GM12878 (cell line): ENCODE results near the gene RARG. TPM values are rescaled to one million over a fixed set of nuclear protein-coding genes. Genes with fewer than 3 reads are reported as not detected.
A peak's percentile ranks its signal among the peaks of the same experiment; 100 is the strongest.

Source experiments
- BCL11A ChIP-seq: IDR thresholded peaks from 2 replicates; pipeline ENCODE4 v1.6.1; 2011; ENCODE audit warnings: low read depth, low read length
- BHLHE40 ChIP-seq, 2 experiments: fragments of 450-650 bp in 1 of 2; IDR thresholded peaks; 2 replicates each; pipeline ENCODE4 v1.6.1; 2011 to 2017; ENCODE audit warnings: low read depth in 2 of 2, borderline replicate concordance in 1 of 2, improper control_type of control experiment in 1 of 2, low read length in 1 of 2, mild to moderate bottlenecking in 1 of 2
- CHD4 ChIP-seq: fragments of 200-600 bp; sonication (generic); IDR thresholded peaks from 2 replicates; pipeline ENCODE4 v1.6.1; 2016; ENCODE audit warnings: mild to moderate bottlenecking
- CTCF ChIP-seq, 3 experiments: IDR thresholded peaks in 2 of 3; conservative IDR thresholded peaks in 1 of 3; 2 replicates each; pipeline ENCODE4 v1.5.1; 2011; ENCODE audit warnings: low read depth in 3 of 3, low read length in 3 of 3, mild to moderate bottlenecking in 3 of 3, control low read depth in 2 of 3, moderate library complexity in 2 of 3, inconsistent platforms in 1 of 3, mixed read lengths in 1 of 3; ENCODE audit not compliant: control insufficient read depth in 2 of 3, insufficient read depth in 1 of 3; ENCODE audit errors: extremely low read depth in 1 of 3
- EGR1 ChIP-seq, 2 experiments: IDR thresholded peaks; 1 replicate in 1 of 2; 2 replicates in 1 of 2; pipeline ENCODE4 v1.6.1; 2011 to 2012; ENCODE audit warnings: low read depth in 2 of 2, low read length in 2 of 2, borderline replicate concordance in 1 of 2, mild to moderate bottlenecking in 1 of 2, moderate library complexity in 1 of 2
- EP300 ChIP-seq, 2 experiments: fragments of 150-350 bp in 1 of 2; IDR thresholded peaks; 2 replicates each; pipeline ENCODE4 v1.6.1; 2011 to 2012; ENCODE audit warnings: low read depth in 2 of 2, low read length in 2 of 2, borderline replicate concordance in 1 of 2, improper control_type of control experiment in 1 of 2, inconsistent platforms in 1 of 2; ENCODE audit not compliant: control insufficient read depth in 1 of 2
- GABPA ChIP-seq: IDR thresholded peaks from 2 replicates; pipeline ENCODE4 v1.6.1; 2014; ENCODE audit warnings: antibody characterized with exemption, low read depth, mild to moderate bottlenecking, inconsistent platforms
- HCFC1 ChIP-seq: fragments of 150-350 bp; IDR thresholded peaks from 2 replicates; pipeline ENCODE4 v1.6.1; 2014; ENCODE audit warnings: low read length
- IRF4 ChIP-seq: IDR thresholded peaks from 2 replicates; pipeline ENCODE4 v1.6.1; 2011; ENCODE audit warnings: low read depth, low read length
- JUND ChIP-seq: IDR thresholded peaks from 2 replicates; pipeline ENCODE4 v1.6.1; 2012; ENCODE audit warnings: low read depth, mild to moderate bottlenecking, low read length, improper control_type of control experiment, moderate library complexity
- MEF2A ChIP-seq: IDR thresholded peaks from 2 replicates; pipeline ENCODE4 v1.6.1; 2011; ENCODE audit warnings: low read depth, mild to moderate bottlenecking, low read length, moderate library complexity; ENCODE audit not compliant: insufficient read depth
- NFIC ChIP-seq: IDR thresholded peaks from 2 replicates; pipeline ENCODE4 v1.6.1; 2012; ENCODE audit warnings: low read depth, mild to moderate bottlenecking, inconsistent platforms, low read length, moderate library complexity
- NFYB ChIP-seq: IDR thresholded peaks from 2 replicates; pipeline ENCODE4 v1.6.1; 2011; ENCODE audit warnings: low read depth, mild to moderate bottlenecking, low read length, improper control_type of control experiment, moderate library complexity; ENCODE audit not compliant: insufficient read depth
- POLR2AphosphoS5 ChIP-seq: IDR thresholded peaks from 2 replicates; pipeline ENCODE4 v1.6.1; 2011; ENCODE audit warnings: mild to moderate bottlenecking, low read length, inconsistent platforms
- RUNX3 ChIP-seq: IDR thresholded peaks from 2 replicates; pipeline ENCODE4 v1.6.1; 2012; ENCODE audit warnings: low read length, inconsistent platforms
- SIN3A ChIP-seq: IDR thresholded peaks from 2 replicates; pipeline ENCODE4 v1.6.1; 2012; ENCODE audit warnings: low read depth, low read length, improper control_type of control experiment
- USF2 ChIP-seq: IDR thresholded peaks from 2 replicates; pipeline ENCODE4 v1.6.1; 2011; ENCODE audit warnings: low read depth, low read length, improper control_type of control experiment, borderline replicate concordance
- YY1 ChIP-seq: IDR thresholded peaks from 2 replicates; pipeline ENCODE4 v1.6.1; 2011; ENCODE audit warnings: low read depth, mild to moderate bottlenecking, low read length
- polyA plus RNA-seq, 11 experiments: library from polyadenylated mRNA; depleted of rRNA in 4 of 11; unstranded in 6 of 11; stranded (reverse) in 5 of 11; fragments of >200 nt; fragmentation: Nextera tagmentation in 4 of 11; fragmentation: Illumina TruSeq in 1 of 11; extraction: Ambion mirVana in 4 of 11; extraction: Trizol in 1 of 11; gene quantifications; 1 replicate in 1 of 11; 2 replicates in 10 of 11; pipeline versions ENCODE4 v1.2.1 to v1.2.3, GENCODE V29; 2011 to 2016; ENCODE audit warnings: inconsistent platforms in 2 of 11, missing spikeins in 2 of 11, low read depth in 1 of 11
- total RNA-seq, 4 experiments: library from RNA; depleted of rRNA in 3 of 4; stranded (reverse); fragments of >200 nt in 3 of 4; fragmentation: Illumina TruSeq in 1 of 4; extraction: Trizol in 1 of 4; gene quantifications; 2 replicates each; pipeline versions ENCODE4 v1.2.1 to v1.2.3, GENCODE V29; 2013 to 2021
- TF ChIP-seq, protein P1 (sequence below): fragments of 450-650 bp; IDR thresholded peaks from 2 replicates; pipeline ENCODE4 v1.6.1; 2017; ENCODE audit warnings: low read depth, mild to moderate bottlenecking, moderate library complexity
- TF ChIP-seq, protein P2 (sequence below): fragments of 450-650 bp; IDR thresholded peaks from 2 replicates; pipeline ENCODE4 v1.6.1; 2018; ENCODE audit warnings: mild to moderate bottlenecking, low read depth, moderate library complexity; ENCODE audit not compliant: partially characterized antibody
- TF ChIP-seq, protein P3 (sequence below): fragments of 150-350 bp; IDR thresholded peaks from 2 replicates; pipeline ENCODE4 v1.6.1; 2014; ENCODE audit warnings: mild to moderate bottlenecking, low read depth, low read length

RARG gene
- total and polyA plus RNA-seq, 10 of the 15 experiments (the other 5 are each of a cell fraction or from before 2014, with no cell fraction given): 0.27 to 8.1 (median 4.1) TPM

- TF ChIP-seq GABPA (no peak), BCL11A (no peak), BHLHE40 (IDR thresholded peaks at IDR 0.05; ENCODE audit: borderline replicate concordance in 1 of 2, low read depth in 2 of 2, low read length in 1 of 2) (no peak; a peak in 1 of 4 replicates), USF2 (no peak), IRF4 (no peak), EP300 (IDR thresholded peaks at IDR 0.05; ENCODE audit: borderline replicate concordance in 1 of 2, control insufficient read depth in 1 of 2, low read depth in 2 of 2, low read length in 2 of 2) (no peak), MEF2A (no peak), NFIC (no peak), EGR1 (IDR thresholded peaks at IDR 0.05; ENCODE audit: borderline replicate concordance in 1 of 2, low read depth in 2 of 2, low read length in 2 of 2) (peak in 1 of 2 experiments; percentile 16; a peak in 1 of 3 replicates), HCFC1 (no peak), SIN3A (0 out of 2 replicates have a peak, but pooled peaks have one; percentile 26), RUNX3 (no peak), POLR2AphosphoS5 (no peak), YY1 (no peak), CTCF (IDR thresholded peaks at IDR 0.05 in 2 of 3, conservative IDR thresholded peaks at IDR 0.05 in 1 of 3; ENCODE audit: control insufficient read depth in 2 of 3, extremely low read depth in 1 of 3, insufficient read depth in 1 of 3, low read depth in 3 of 3, low read length in 3 of 3) (no peak), NFYB (no peak), JUND (no peak), CHD4 (no peak)
- TF ChIP-seq, protein P1, sequence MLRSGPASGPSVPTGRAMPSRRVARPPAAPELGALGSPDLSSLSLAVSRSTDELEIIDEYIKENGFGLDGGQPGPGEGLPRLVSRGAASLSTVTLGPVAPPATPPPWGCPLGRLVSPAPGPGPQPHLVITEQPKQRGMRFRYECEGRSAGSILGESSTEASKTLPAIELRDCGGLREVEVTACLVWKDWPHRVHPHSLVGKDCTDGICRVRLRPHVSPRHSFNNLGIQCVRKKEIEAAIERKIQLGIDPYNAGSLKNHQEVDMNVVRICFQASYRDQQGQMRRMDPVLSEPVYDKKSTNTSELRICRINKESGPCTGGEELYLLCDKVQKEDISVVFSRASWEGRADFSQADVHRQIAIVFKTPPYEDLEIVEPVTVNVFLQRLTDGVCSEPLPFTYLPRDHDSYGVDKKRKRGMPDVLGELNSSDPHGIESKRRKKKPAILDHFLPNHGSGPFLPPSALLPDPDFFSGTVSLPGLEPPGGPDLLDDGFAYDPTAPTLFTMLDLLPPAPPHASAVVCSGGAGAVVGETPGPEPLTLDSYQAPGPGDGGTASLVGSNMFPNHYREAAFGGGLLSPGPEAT: no peak
- TF ChIP-seq, protein P2, sequence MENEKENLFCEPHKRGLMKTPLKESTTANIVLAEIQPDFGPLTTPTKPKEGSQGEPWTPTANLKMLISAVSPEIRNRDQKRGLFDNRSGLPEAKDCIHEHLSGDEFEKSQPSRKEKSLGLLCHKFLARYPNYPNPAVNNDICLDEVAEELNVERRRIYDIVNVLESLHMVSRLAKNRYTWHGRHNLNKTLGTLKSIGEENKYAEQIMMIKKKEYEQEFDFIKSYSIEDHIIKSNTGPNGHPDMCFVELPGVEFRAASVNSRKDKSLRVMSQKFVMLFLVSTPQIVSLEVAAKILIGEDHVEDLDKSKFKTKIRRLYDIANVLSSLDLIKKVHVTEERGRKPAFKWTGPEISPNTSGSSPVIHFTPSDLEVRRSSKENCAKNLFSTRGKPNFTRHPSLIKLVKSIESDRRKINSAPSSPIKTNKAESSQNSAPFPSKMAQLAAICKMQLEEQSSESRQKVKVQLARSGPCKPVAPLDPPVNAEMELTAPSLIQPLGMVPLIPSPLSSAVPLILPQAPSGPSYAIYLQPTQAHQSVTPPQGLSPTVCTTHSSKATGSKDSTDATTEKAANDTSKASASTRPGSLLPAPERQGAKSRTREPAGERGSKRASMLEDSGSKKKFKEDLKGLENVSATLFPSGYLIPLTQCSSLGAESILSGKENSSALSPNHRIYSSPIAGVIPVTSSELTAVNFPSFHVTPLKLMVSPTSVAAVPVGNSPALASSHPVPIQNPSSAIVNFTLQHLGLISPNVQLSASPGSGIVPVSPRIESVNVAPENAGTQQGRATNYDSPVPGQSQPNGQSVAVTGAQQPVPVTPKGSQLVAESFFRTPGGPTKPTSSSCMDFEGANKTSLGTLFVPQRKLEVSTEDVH: no peak
- TF ChIP-seq, protein P3, sequence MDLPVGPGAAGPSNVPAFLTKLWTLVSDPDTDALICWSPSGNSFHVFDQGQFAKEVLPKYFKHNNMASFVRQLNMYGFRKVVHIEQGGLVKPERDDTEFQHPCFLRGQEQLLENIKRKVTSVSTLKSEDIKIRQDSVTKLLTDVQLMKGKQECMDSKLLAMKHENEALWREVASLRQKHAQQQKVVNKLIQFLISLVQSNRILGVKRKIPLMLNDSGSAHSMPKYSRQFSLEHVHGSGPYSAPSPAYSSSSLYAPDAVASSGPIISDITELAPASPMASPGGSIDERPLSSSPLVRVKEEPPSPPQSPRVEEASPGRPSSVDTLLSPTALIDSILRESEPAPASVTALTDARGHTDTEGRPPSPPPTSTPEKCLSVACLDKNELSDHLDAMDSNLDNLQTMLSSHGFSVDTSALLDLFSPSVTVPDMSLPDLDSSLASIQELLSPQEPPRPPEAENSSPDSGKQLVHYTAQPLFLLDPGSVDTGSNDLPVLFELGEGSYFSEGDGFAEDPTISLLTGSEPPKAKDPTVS: no peak
These were observed 50.9 kb downstream of the RARG start (continued) for GRCh38 chr12:53180931-53181645.
